ENCODE results near the gene CTNNBL1. TPM values are rescaled to one million over a fixed set of nuclear protein-coding genes. Genes with fewer than 3 reads are reported as not detected.
A peak's percentile ranks its signal among the peaks of the same experiment; 100 is the strongest.

CTNNBL1 gene
- total RNA-seq, 4 donors from 2014 or later: 15.3 to 31.5 (median 27.2) TPM

DNA sequence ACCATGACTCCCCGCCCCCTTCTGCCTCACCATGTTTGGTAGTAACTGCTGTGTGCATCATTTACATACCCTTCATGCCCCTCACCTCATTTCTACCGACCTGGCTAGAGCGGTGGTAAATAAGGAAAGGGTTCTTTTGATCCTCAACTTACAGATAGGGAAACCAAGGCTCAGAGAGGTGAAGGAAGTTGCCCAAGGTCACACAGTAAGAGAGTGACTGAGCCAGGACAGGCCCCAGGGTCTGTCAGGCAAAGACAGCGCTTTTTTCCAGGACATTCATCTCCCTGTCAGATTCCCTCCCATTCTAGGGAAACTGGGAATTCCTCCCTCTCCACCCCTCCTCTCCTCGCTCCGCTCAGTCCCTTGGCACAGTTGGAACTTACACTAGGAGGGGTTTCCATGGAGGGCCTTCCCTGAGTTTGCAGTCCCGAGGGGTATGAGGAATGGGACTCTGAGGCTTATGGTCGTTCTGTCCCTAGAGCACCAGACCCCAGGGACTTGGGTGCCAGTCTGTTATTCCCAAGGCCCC is 211.1 kb downstream of the CTNNBL1 start:
- 70 to 73% methylated on average over 5 to 6 of the region's 8 CpGs for WGBS, 2 donors
- intact Hi-C loops (cut with DNase I): no loop called here
- H3K4me3 ChIP-seq: no peak overlapping the region

GRCh38 chr20:37905671-37906613 is 212.1 kb downstream of the CTNNBL1 start:
- intact Hi-C loops (cut with DNase I): no loop called here
- H3K4me1 ChIP-seq: peaks cover 8 to 21% (median 14%) of the 10 kb centered on the region in 3 donors
- DNase-seq: no peak

More for the DNA sequence above, 211.1 kb downstream of the CTNNBL1 start:
- DNase-seq: no peak
- H3K27me3 ChIP-seq: peaks cover 2 to 100% (median 10%) of the 10 kb centered on the region in 4 donors
- H3K36me3 ChIP-seq: no peaks in the 10 kb centered on the region
- TF ChIP-seq CTCF (IDR thresholded peaks at IDR 0.05) (no peak), POLR2A (IDR thresholded peaks at IDR 0.05) (no peak)
- H3K4me1 ChIP-seq: peaks cover 8 to 21% (median 14%) of the 10 kb centered on the region in 3 donors
- no peak overlapping the region for H3K27ac ChIP-seq
- H3K9me3 ChIP-seq: no peaks in the 10 kb centered on the region

GRCh38 chr20:37907330-37907676 is 213.5 kb downstream of the CTNNBL1 start:
- 30 to 46% methylated on average over 2 to 3 of the region's 3 CpGs for WGBS, 2 donors
- Histone ChIP-seq H3K9me3 (no peaks in the 10 kb centered on the region), H3K4me1 (peaks cover 5 to 26% (median 12%) of the 10 kb centered on the region in 3 donors), H3K27me3 (peaks cover 0 to 100% (median 7%) of the 10 kb centered on the region in 4 donors), H3K36me3 (no peaks in the 10 kb centered on the region), H3K4me3 (no peak overlapping the region), H3K27ac (peak overlapping the region in 1 of 4 donors; percentile 2)
- TF ChIP-seq POLR2A (IDR thresholded peaks at IDR 0.05): no peak
- TF ChIP-seq CTCF (IDR thresholded peaks at IDR 0.05): no peak
- intact Hi-C loops (cut with DNase I): no loop called here
- DNase-seq: no peak

More at GRCh38 chr20:37905671-37906613, 212.1 kb downstream of the CTNNBL1 start:
- H3K4me3 ChIP-seq: no peak overlapping the region
- H3K27me3 ChIP-seq: peaks cover 2 to 100% (median 10%) of the 10 kb centered on the region in 4 donors
- WGBS, 2 donors: 58 to 81% methylated on average over 9 to 10 of the region's 16 CpGs
- no peak overlapping the region for H3K27ac ChIP-seq
- H3K9me3 ChIP-seq: no peaks in the 10 kb centered on the region
- no peaks in the 10 kb centered on the region for H3K36me3 ChIP-seq
- TF ChIP-seq POLR2A (IDR thresholded peaks at IDR 0.05) (no peak), CTCF (IDR thresholded peaks at IDR 0.05) (no peak)

DNA sequence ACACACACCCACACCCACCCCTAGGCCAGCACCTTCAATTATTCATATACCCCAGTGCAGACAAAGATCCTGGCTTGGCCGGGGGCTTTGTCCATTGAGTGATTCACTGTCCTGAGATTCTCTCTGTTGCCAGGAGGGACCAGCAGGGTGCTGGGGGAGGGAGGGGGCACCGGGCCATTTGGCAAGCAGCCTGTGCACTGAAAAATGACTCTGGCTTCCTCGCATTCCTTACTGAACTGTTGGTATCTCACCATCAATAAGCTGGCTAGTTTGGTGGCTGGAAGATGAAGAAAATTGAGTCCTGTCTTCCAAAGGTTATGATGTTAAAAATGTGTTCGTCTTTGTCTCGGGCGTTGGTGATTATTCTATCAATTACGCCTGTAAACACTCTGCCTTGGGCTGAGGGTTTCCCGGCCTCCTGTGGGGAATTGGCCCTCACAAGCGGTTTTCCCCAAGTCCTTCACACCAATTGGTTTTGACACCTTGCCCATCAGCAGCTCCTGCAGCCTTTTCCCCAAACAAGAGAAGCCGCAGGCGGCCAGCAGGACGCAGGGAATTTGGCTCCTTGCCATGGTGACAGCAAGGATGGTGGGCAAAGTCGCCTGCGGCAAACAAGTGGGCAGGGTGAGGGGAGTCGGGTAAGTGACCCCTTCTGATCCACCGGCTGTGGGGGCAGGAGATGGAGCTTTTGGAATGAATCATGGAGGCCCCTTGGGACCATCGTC is 214.0 kb downstream of the CTNNBL1 start:
- no peaks in the 10 kb centered on the region for H3K9me3 ChIP-seq

More for the DNA sequence above, 214.0 kb downstream of the CTNNBL1 start:
- intact Hi-C loops (cut with DNase I): no loop called here
- H3K4me3 ChIP-seq: no peak overlapping the region
- H3K36me3 ChIP-seq: no peaks in the 10 kb centered on the region
- no peak for TF ChIP-seq POLR2A (IDR thresholded peaks at IDR 0.05)
- no peak for TF ChIP-seq CTCF (IDR thresholded peaks at IDR 0.05)
- peak overlapping the region in 1 of 4 donors; percentile 2 for H3K27ac ChIP-seq
- H3K4me1 ChIP-seq: peaks cover under 1 to 22% (median 7%) of the 10 kb centered on the region in 3 donors
- peaks cover 0 to 100% (median 3%) of the 10 kb centered on the region in 4 donors for H3K27me3 ChIP-seq
- WGBS, 2 donors: 46 to 50% methylated on average over 14 of the region's 17 CpGs
- DNase-seq: no peak
